Endodermal cell (in vitro differentiated cells): ENCODE data around the gene TMEM164. TPM values are rescaled to one million over a fixed set of nuclear protein-coding genes. Genes with fewer than 3 reads are reported as not detected.

Experiments used
- DNase-seq: peaks from one replicate; pipeline ENCODE4 v3.0.0-alpha.2; 2017
- H3K27ac ChIP-seq: 2 replicates; pipeline ENCODE4 v1.5.1; 2013; ENCODE audit warnings: mild to moderate bottlenecking, low read depth, low read length, moderate library complexity
- H3K27me3 ChIP-seq: 2 replicates; pipeline ENCODE4 v1.6.1; 2013; ENCODE audit warnings: mild to moderate bottlenecking, low read length, moderate library complexity; ENCODE audit not compliant: insufficient read depth, control insufficient read depth, poor library complexity, severe bottlenecking
- H3K36me3 ChIP-seq: 2 replicates; pipeline ENCODE4 v1.7.0; 2013; ENCODE audit warnings: mild to moderate bottlenecking, low read length, moderate library complexity; ENCODE audit not compliant: control insufficient read depth, insufficient read depth
- H3K4me1 ChIP-seq: one replicate; pipeline ENCODE4 v1.7.0; 2013; ENCODE audit warnings: low read length; ENCODE audit not compliant: control insufficient read depth, insufficient read depth
- H3K4me3 ChIP-seq: 2 replicates; pipeline ENCODE4 v1.5.1; 2013; ENCODE audit warnings: mild to moderate bottlenecking, low read length, moderate library complexity
- H3K9ac ChIP-seq: 2 replicates; pipeline ENCODE4 v1.6.1; 2013; ENCODE audit warnings: mild to moderate bottlenecking, low read length, moderate library complexity; ENCODE audit not compliant: poor library complexity, severe bottlenecking; ENCODE audit errors: extremely low read depth
- H3K9me3 ChIP-seq: 2 replicates; pipeline ENCODE4 v1.6.1; 2013; ENCODE audit warnings: mild to moderate bottlenecking, low read length, moderate library complexity; ENCODE audit not compliant: control insufficient read depth
- H3K27ac Mint-ChIP-seq: 2 replicates; pipeline ENCODE4 v1.8.0; 2020; ENCODE audit warnings: mixed read lengths
- H3K27me3 Mint-ChIP-seq: 2 replicates; pipeline ENCODE4 v1.8.0; 2021; ENCODE audit warnings: mild to moderate bottlenecking, mixed read lengths; ENCODE audit not compliant: insufficient read depth
- H3K36me3 Mint-ChIP-seq: 2 replicates; pipeline ENCODE4 v1.8.0; 2020; ENCODE audit warnings: low read depth, mixed read lengths
- H3K4me1 Mint-ChIP-seq: 2 replicates; pipeline ENCODE4 v1.8.0; 2020; ENCODE audit warnings: mixed read lengths
- H3K4me3 Mint-ChIP-seq: 2 replicates; pipeline ENCODE4 v1.8.0; 2020; ENCODE audit warnings: mild to moderate bottlenecking, moderate library complexity, mixed read lengths
- H3K9me3 Mint-ChIP-seq: 2 replicates; pipeline ENCODE4 v1.8.0; 2020; ENCODE audit warnings: mild to moderate bottlenecking, mixed read lengths
- WGBS, 2 experiments: methylation state at CpG; one replicate each; pipeline versions ENCODE4 v1.1.5 to v1.1.7; 2013; ENCODE audit warnings: missing lambda C conversion rate in 2 of 2, mixed read lengths in 1 of 2; ENCODE audit not compliant: insufficient coverage in 1 of 2, insufficient read length in 1 of 2; 5-methylcytosine and 5-hydroxymethylcytosine counted together
- total RNA-seq, 2 donors: library from RNA; stranded (reverse); fragmentation: NEBNext Ultra II Directional in 1 of 2; extraction: Animal tissue kit (Norgen Biotek cat#: 25700) in 1 of 2; gene quantifications; 2 replicates in 1 of 2; 3 replicates in 1 of 2; pipeline ENCODE4 v1.2.1, GENCODE V29; 2021
- TF ChIP-seq, protein P1 (sequence below): fragments of 200-600 bp; sonication (generic); conservative IDR thresholded peaks from 2 replicates; pipeline ENCODE4 v1.5.0; 2021; ENCODE audit warnings: antibody characterized with exemption, mild to moderate bottlenecking

TMEM164 gene
- total RNA-seq, 2 donors from 2014 or later: 30.4 to 50.7 TPM

DNA sequence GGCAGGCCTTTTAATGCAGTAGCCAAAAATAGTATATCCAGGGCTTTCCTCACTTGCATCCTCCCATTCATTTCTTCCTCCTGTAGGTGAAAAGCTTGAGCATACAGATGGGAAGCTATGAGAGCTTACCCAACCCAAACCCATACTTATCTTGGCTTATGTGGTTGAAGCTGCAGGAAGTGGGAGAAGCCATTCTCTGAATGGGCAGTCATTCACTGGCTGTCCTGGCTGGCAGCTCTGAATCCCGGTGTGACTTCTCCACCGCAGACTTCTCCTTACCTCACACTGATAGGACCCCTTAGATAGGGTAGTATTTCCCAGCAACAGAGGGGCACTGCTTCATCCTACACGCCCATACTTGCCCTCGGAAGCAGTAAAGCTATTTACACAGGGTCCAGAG is 189.6 kb downstream of the TMEM164 start:
- no peaks in the 10 kb centered on the region for H3K4me1 Mint-ChIP-seq
- whole genome bisulfite sequencing, 2 experiments: 98% methylated on average over 4 of the region's 4 CpGs; no CpG with 5 or more reads in 1 of the 2 experiments
- H3K36me3 Mint-ChIP-seq: peaks cover 13% of the 10 kb centered on the region
- H3K9me3 ChIP-seq: no peaks in the 10 kb centered on the region
- no peak overlapping the region for H3K4me3 ChIP-seq
- no peak overlapping the region for H3K9ac ChIP-seq
- H3K27me3 Mint-ChIP-seq: no peaks in the 10 kb centered on the region
- no peaks in the 10 kb centered on the region for H3K4me1 ChIP-seq
- no peak overlapping the region for H3K27ac ChIP-seq
- no peak overlapping the region for H3K27ac Mint-ChIP-seq
- H3K27me3 ChIP-seq: no peaks in the 10 kb centered on the region
- no peak for DNase-seq
- H3K9me3 Mint-ChIP-seq: no peaks in the 10 kb centered on the region
- TF ChIP-seq, protein P1, sequence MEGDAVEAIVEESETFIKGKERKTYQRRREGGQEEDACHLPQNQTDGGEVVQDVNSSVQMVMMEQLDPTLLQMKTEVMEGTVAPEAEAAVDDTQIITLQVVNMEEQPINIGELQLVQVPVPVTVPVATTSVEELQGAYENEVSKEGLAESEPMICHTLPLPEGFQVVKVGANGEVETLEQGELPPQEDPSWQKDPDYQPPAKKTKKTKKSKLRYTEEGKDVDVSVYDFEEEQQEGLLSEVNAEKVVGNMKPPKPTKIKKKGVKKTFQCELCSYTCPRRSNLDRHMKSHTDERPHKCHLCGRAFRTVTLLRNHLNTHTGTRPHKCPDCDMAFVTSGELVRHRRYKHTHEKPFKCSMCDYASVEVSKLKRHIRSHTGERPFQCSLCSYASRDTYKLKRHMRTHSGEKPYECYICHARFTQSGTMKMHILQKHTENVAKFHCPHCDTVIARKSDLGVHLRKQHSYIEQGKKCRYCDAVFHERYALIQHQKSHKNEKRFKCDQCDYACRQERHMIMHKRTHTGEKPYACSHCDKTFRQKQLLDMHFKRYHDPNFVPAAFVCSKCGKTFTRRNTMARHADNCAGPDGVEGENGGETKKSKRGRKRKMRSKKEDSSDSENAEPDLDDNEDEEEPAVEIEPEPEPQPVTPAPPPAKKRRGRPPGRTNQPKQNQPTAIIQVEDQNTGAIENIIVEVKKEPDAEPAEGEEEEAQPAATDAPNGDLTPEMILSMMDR: no peak
- peaks cover 31% of the 10 kb centered on the region for H3K36me3 ChIP-seq
- H3K4me3 Mint-ChIP-seq: no peak overlapping the region

DNA sequence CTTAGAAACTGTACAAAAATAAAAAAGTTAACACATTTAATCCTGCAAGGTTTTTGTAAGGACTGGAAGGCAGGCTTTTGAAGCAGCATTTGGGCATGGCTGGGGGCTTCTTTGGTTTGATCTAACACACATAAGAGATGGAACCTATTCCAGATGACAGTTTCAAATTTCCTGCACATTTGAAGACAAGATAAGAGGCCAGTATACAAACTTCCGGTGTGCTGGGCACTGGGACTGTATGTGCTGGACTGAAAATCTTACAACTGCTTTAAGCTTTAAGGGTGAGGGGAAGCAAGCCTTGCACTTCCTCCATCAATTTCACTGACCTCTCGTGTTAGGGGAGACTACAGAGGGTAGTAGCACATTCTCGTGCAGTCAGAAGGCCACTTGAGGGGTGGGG is 192.1 kb downstream of the TMEM164 start:
- Mint-ChIP-seq H3K27me3 (no peaks in the 10 kb centered on the region), H3K27ac (no peak overlapping the region), H3K36me3 (peaks cover 8% of the 10 kb centered on the region), H3K4me1 (no peaks in the 10 kb centered on the region), H3K9me3 (no peaks in the 10 kb centered on the region), H3K4me3 (no peak overlapping the region)
- TF ChIP-seq, protein P1: no peak
- Histone ChIP-seq H3K4me3 (no peak overlapping the region), H3K27ac (no peak overlapping the region), H3K9ac (no peak overlapping the region), H3K36me3 (peaks cover 52% of the 10 kb centered on the region), H3K9me3 (no peaks in the 10 kb centered on the region), H3K4me1 (no peaks in the 10 kb centered on the region), H3K27me3 (no peaks in the 10 kb centered on the region)
- no peak for DNase-seq
- WGBS, 2 experiments: 92 to 100% methylated on average over 1 to 3 of the region's 3 CpGs

DNA sequence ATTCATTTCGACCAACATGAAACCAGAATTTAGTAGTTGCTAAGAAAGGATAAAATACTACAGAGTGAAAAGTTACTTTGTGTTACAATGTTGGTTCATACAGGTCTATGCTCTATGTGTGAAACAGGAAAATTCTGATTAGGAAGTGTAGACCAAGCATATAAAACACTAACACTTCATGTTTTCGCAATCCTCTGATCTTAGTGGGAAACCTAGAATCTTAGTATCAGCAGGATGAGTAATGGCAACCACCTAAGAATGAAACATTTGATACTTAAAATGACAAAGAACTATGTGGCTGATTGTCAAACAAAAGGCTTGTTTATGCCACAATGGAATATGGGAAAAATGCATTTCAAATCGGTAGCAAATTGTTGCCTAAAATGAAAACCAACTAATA is 198.9 kb downstream of the TMEM164 start:
- H3K36me3 Mint-ChIP-seq: peaks cover 11% of the 10 kb centered on the region
- no peaks in the 10 kb centered on the region for H3K27me3 Mint-ChIP-seq
- Histone ChIP-seq H3K4me1 (no peaks in the 10 kb centered on the region), H3K9ac (no peak overlapping the region), H3K4me3 (no peak overlapping the region), H3K27ac (no peak overlapping the region), H3K27me3 (no peaks in the 10 kb centered on the region), H3K36me3 (peaks cover 53% of the 10 kb centered on the region), H3K9me3 (no peaks in the 10 kb centered on the region)
- DNase-seq: no peak
- 94% methylated on average over 3 of the region's 3 CpGs; no CpG with 5 or more reads in 1 of the 2 experiments for WGBS, 2 experiments
- H3K9me3 Mint-ChIP-seq: no peaks in the 10 kb centered on the region
- H3K27ac Mint-ChIP-seq: no peak overlapping the region
- H3K4me1 Mint-ChIP-seq: no peaks in the 10 kb centered on the region
- TF ChIP-seq, protein P1: no peak
- H3K4me3 Mint-ChIP-seq: no peak overlapping the region
